Panc1 (cell line): Measurements from ENCODE around the gene LYPD6B. TPM values are rescaled to one million over a fixed set of nuclear protein-coding genes. Genes with fewer than 3 reads are reported as not detected.
"Not testable (repeated sequence)": the region's sequence is repeated elsewhere in the genome, so short reads cannot be mapped to it uniquely, and the experiment has no call there.

Experiments
- ATAC-seq: fragments of 200-7000 bp; cut with Tn5 transposase; 2 replicates; pipeline ENCODE4 v1.9.1; 2020; ENCODE audit warnings: mild to moderate bottlenecking, moderate library complexity
- BruUV-seq: library from RNA; stranded (reverse); fragments of 400-500 nt; replicated peaks from 2 replicates; lab custom pipeline; 2021; lab: Mats Ljungman, UMichigan
- CTCF ChIA-PET: fragments of 300-600 bp; sonication (Branson Sonifier 250); formaldehyde crosslinking; loops from one replicate; lab custom pipeline; 2022; ENCODE audit warnings: antibody characterized with exemption; lab: Charles Lee
- POLR2A ChIA-PET: fragments of 300-600 bp; sonication (Branson Sonifier 250); formaldehyde crosslinking; loops from one replicate; lab custom pipeline; 2022; ENCODE audit warnings: antibody characterized with exemption; lab: Charles Lee
- DNase-seq: peaks from one replicate; pipeline ENCODE4 v3.0.0-alpha.2; 2010; ENCODE audit warnings: low read depth, low spot score
- H3K27ac ChIP-seq: 2 replicates; pipeline ENCODE4 v1.5.1; 2011; ENCODE audit warnings: mild to moderate bottlenecking, low read length, inconsistent platforms
- H3K27me3 ChIP-seq: fragments of 200-500 bp; sonication (Bioruptor generic); 2 replicates; pipeline ENCODE4 v1.6.0; 2014; ENCODE audit warnings: low read length, inconsistent platforms; ENCODE audit not compliant: control insufficient read depth, insufficient read depth
- H3K36me3 ChIP-seq: fragments of 200-500 bp; sonication (Bioruptor generic); 2 replicates; pipeline ENCODE4 v1.5.1; 2014; ENCODE audit warnings: inconsistent platforms, mild to moderate bottlenecking, low read length, moderate library complexity; ENCODE audit not compliant: control insufficient read depth, insufficient read depth
- H3K4me1 ChIP-seq: 2 replicates; pipeline ENCODE4 v1.5.1; 2011; ENCODE audit warnings: inconsistent platforms, mild to moderate bottlenecking, low read length, moderate library complexity; ENCODE audit not compliant: control insufficient read depth, insufficient read depth
- H3K4me3 ChIP-seq, 2 experiments: 2 replicates each; pipeline ENCODE4 v1.5.1; 2011 to 2012; ENCODE audit warnings: low read depth in 2 of 2, low read length in 2 of 2, mild to moderate bottlenecking in 2 of 2, inconsistent platforms in 1 of 2, moderate library complexity in 1 of 2
- H3K9me3 ChIP-seq: fragments of 200-500 bp; sonication (Bioruptor generic); 2 replicates; pipeline ENCODE4 v1.5.1; 2014; ENCODE audit warnings: low read depth, mild to moderate bottlenecking, inconsistent platforms, low read length, moderate library complexity; ENCODE audit not compliant: control insufficient read depth, insufficient read depth
- CTCF ChIP-seq: fragments of 450-650 bp; IDR thresholded peaks from 2 replicates; pipeline ENCODE4 v1.5.1; 2017; ENCODE audit warnings: mild to moderate bottlenecking
- POLR2AphosphoS5 ChIP-seq: IDR thresholded peaks from 2 replicates; pipeline ENCODE4 v1.6.1; 2012; ENCODE audit warnings: mild to moderate bottlenecking, low read depth, low read length, moderate library complexity
- REST ChIP-seq, 2 experiments: IDR thresholded peaks; 2 replicates each; pipeline ENCODE4 v1.6.1; 2011 to 2012; ENCODE audit warnings: low read depth in 2 of 2, control low read depth in 1 of 2, low read length in 1 of 2, mild to moderate bottlenecking in 1 of 2, moderate library complexity in 1 of 2; ENCODE audit not compliant: insufficient read depth in 1 of 2
- SIN3A ChIP-seq: IDR thresholded peaks from 2 replicates; pipeline ENCODE4 v1.6.1; 2012; ENCODE audit warnings: low read depth, mild to moderate bottlenecking, low read length, moderate library complexity, borderline replicate concordance; ENCODE audit not compliant: insufficient read depth
- TCF7L2 ChIP-seq: IDR thresholded peaks from 2 replicates; pipeline ENCODE4 v1.6.1; 2011; ENCODE audit warnings: mild to moderate bottlenecking, low read depth, low read length, inconsistent platforms
- in situ Hi-C: cut with HindIII; loops from 2 replicates; pipeline ENCODE4 v1.10.0; 2016; ENCODE audit warnings: low sequenced_read_pairs, low pct_unique_long_range_greater_than_20kb
- intact Hi-C: fragments of 100-400 bp; cut with micrococcal nuclease; formaldehyde crosslinking; loops from one replicate; pipeline ENCODE4 v1.10.0; 2022; ENCODE audit not compliant: unreplicated experiment
- total RNA-seq: library from RNA; stranded (reverse); gene quantifications from one replicate; pipeline ENCODE4 v1.2.1, GENCODE V29; 2021; ENCODE audit not compliant: unreplicated experiment

Gene LYPD6B
- total RNA-seq, 1 experiment from 2014 or later = 2.2 TPM

- TF ChIP-seq TCF7L2 (no peak), REST (IDR thresholded peaks at IDR 0.05; ENCODE audit: insufficient read depth in 1 of 2, low read depth in 2 of 2, low read length in 1 of 2) (no peak), POLR2AphosphoS5 (no peak), CTCF (no peak), SIN3A (no peak)
- Histone ChIP-seq H3K27ac (no peak overlapping the region), H3K9me3 (no peaks in the 10 kb centered on the region), H3K27me3 (no peaks in the 10 kb centered on the region), H3K36me3 (no peaks in the 10 kb centered on the region), H3K4me3 (no peak overlapping the region), H3K4me1 (no peaks in the 10 kb centered on the region)
- BruUV-seq = no TSS peak
- no peak for ATAC-seq
- CTCF ChIA-PET = no interaction called here
- DNase-seq = no peak
- intact Hi-C loops (no loop called here), in situ Hi-C loops (no loop called here)
- POLR2A ChIA-PET = no interaction called here
Measured at GRCh38 chr2:149235816-149236375, 197.4 kb downstream of the LYPD6B start.

GRCh38 chr2:149236410-149236809, 197.9 kb downstream of the LYPD6B start:
- Histone ChIP-seq H3K4me3 (no peak overlapping the region), H3K27me3 (no peaks in the 10 kb centered on the region), H3K4me1 (no peaks in the 10 kb centered on the region), H3K36me3 (no peaks in the 10 kb centered on the region), H3K27ac (no peak overlapping the region), H3K9me3 (no peaks in the 10 kb centered on the region)
- in situ Hi-C loops (no loop called here), intact Hi-C loops (no loop called here)
- BruUV-seq = no TSS peak
- no peak for ATAC-seq
- no peak for DNase-seq
- ChIA-PET CTCF (no interaction called here), POLR2A (no interaction called here)
- TF ChIP-seq POLR2AphosphoS5 = no peak

DNA sequence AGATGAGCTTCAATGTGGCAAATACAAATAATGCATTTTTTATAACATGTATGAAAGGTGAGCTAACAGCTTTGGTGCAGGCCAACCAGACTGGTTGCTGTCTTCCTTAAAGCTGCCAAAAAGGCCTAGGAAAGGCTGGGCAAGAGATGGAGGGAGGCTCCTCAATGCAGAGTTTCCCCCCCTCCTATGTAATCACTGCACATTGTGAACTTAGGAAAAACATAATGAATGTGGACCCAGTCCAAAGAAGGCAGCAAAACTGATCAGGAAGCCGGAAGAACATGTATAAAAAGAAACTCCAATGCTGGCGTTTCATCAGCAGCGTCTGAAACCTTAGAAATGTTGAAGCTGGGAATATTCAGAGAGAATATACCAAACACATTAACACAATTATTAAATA, 207.7 kb downstream of the LYPD6B start:
- POLR2A ChIA-PET = no interaction called here
- no peak for DNase-seq
- Histone ChIP-seq H3K27me3 (no peaks in the 10 kb centered on the region), H3K9me3 (no peaks in the 10 kb centered on the region), H3K4me1 (no peaks in the 10 kb centered on the region), H3K36me3 (no peaks in the 10 kb centered on the region), H3K4me3 (no peak overlapping the region), H3K27ac (no peak overlapping the region)
- in situ Hi-C loops = no loop called here
- BruUV-seq = no TSS peak
- TF ChIP-seq SIN3A = no peak
- no peak for TF ChIP-seq CTCF
- TF ChIP-seq REST (IDR thresholded peaks at IDR 0.05; ENCODE audit: insufficient read depth in 1 of 2, low read depth in 2 of 2, low read length in 1 of 2) = no peak
- intact Hi-C loops = no loop called here
- no peak for ATAC-seq
- CTCF ChIA-PET = interaction anchor here (0.6 kb wide), 1 partner anchor 115 kb away, joined by 5 read pairs; no protein-coding TSS in a partner anchor

- DNase-seq, H3K36me3 ChIP-seq, CTCF ChIA-PET, H3K27ac ChIP-seq, intact Hi-C loops, H3K4me3 ChIP-seq, ATAC-seq, H3K27me3 ChIP-seq, H3K4me1 ChIP-seq, in situ Hi-C loops, BruUV-seq, POLR2A ChIA-PET, H3K9me3 ChIP-seq: not testable (repeated sequence)
Measured at GRCh38 chr2:149251436-149251835, 212.9 kb downstream of the LYPD6B start.
